Panc1 (cell line): Measurements from ENCODE around the gene HEBP2. TPM values are rescaled to one million over a fixed set of nuclear protein-coding genes. Genes with fewer than 3 reads are reported as not detected.

Experiments used
- ATAC-seq: fragments of 200-7000 bp; cut with Tn5 transposase; 2 replicates; pipeline ENCODE4 v1.9.1; 2020; ENCODE audit warnings: mild to moderate bottlenecking, moderate library complexity
- Bru-seq: library from RNA; stranded (reverse); fragments of 400-500 nt; gene quantifications from one replicate; lab custom pipeline; 2021; lab: Mats Ljungman, UMichigan
- BruChase-seq, 2 experiments: library from RNA; stranded (reverse); fragments of 400-500 nt; gene quantifications; one replicate each; lab custom pipeline; 2021; lab: Mats Ljungman, UMichigan
- BruUV-seq: library from RNA; stranded (reverse); fragments of 400-500 nt; replicated peaks from 2 replicates; lab custom pipeline; 2021; lab: Mats Ljungman, UMichigan
- CTCF ChIA-PET: fragments of 300-600 bp; sonication (Branson Sonifier 250); formaldehyde crosslinking; loops from one replicate; lab custom pipeline; 2022; ENCODE audit warnings: antibody characterized with exemption; lab: Charles Lee
- POLR2A ChIA-PET: fragments of 300-600 bp; sonication (Branson Sonifier 250); formaldehyde crosslinking; loops from one replicate; lab custom pipeline; 2022; ENCODE audit warnings: antibody characterized with exemption; lab: Charles Lee
- DNase-seq: peaks from one replicate; pipeline ENCODE4 v3.0.0-alpha.2; 2010; ENCODE audit warnings: low read depth, low spot score
- H3K27ac ChIP-seq: 2 replicates; pipeline ENCODE4 v1.5.1; 2011; ENCODE audit warnings: mild to moderate bottlenecking, low read length, inconsistent platforms
- H3K27me3 ChIP-seq: fragments of 200-500 bp; sonication (Bioruptor generic); 2 replicates; pipeline ENCODE4 v1.6.0; 2014; ENCODE audit warnings: low read length, inconsistent platforms; ENCODE audit not compliant: control insufficient read depth, insufficient read depth
- H3K36me3 ChIP-seq: fragments of 200-500 bp; sonication (Bioruptor generic); 2 replicates; pipeline ENCODE4 v1.5.1; 2014; ENCODE audit warnings: inconsistent platforms, mild to moderate bottlenecking, low read length, moderate library complexity; ENCODE audit not compliant: control insufficient read depth, insufficient read depth
- H3K4me1 ChIP-seq: 2 replicates; pipeline ENCODE4 v1.5.1; 2011; ENCODE audit warnings: inconsistent platforms, mild to moderate bottlenecking, low read length, moderate library complexity; ENCODE audit not compliant: control insufficient read depth, insufficient read depth
- H3K4me3 ChIP-seq, 2 experiments: 2 replicates each; pipeline ENCODE4 v1.5.1; 2011 to 2012; ENCODE audit warnings: low read depth in 2 of 2, low read length in 2 of 2, mild to moderate bottlenecking in 2 of 2, inconsistent platforms in 1 of 2, moderate library complexity in 1 of 2
- H3K9me3 ChIP-seq: fragments of 200-500 bp; sonication (Bioruptor generic); 2 replicates; pipeline ENCODE4 v1.5.1; 2014; ENCODE audit warnings: low read depth, mild to moderate bottlenecking, inconsistent platforms, low read length, moderate library complexity; ENCODE audit not compliant: control insufficient read depth, insufficient read depth
- CTCF ChIP-seq: fragments of 450-650 bp; IDR thresholded peaks from 2 replicates; pipeline ENCODE4 v1.5.1; 2017; ENCODE audit warnings: mild to moderate bottlenecking
- POLR2AphosphoS5 ChIP-seq: IDR thresholded peaks from 2 replicates; pipeline ENCODE4 v1.6.1; 2012; ENCODE audit warnings: mild to moderate bottlenecking, low read depth, low read length, moderate library complexity
- REST ChIP-seq, 2 experiments: IDR thresholded peaks; 2 replicates each; pipeline ENCODE4 v1.6.1; 2011 to 2012; ENCODE audit warnings: low read depth in 2 of 2, control low read depth in 1 of 2, low read length in 1 of 2, mild to moderate bottlenecking in 1 of 2, moderate library complexity in 1 of 2; ENCODE audit not compliant: insufficient read depth in 1 of 2
- SIN3A ChIP-seq: IDR thresholded peaks from 2 replicates; pipeline ENCODE4 v1.6.1; 2012; ENCODE audit warnings: low read depth, mild to moderate bottlenecking, low read length, moderate library complexity, borderline replicate concordance; ENCODE audit not compliant: insufficient read depth
- TCF7L2 ChIP-seq: IDR thresholded peaks from 2 replicates; pipeline ENCODE4 v1.6.1; 2011; ENCODE audit warnings: mild to moderate bottlenecking, low read depth, low read length, inconsistent platforms
- in situ Hi-C: cut with HindIII; loops from 2 replicates; pipeline ENCODE4 v1.10.0; 2016; ENCODE audit warnings: low sequenced_read_pairs, low pct_unique_long_range_greater_than_20kb
- intact Hi-C: fragments of 100-400 bp; cut with micrococcal nuclease; formaldehyde crosslinking; loops from one replicate; pipeline ENCODE4 v1.10.0; 2022; ENCODE audit not compliant: unreplicated experiment
- long read RNA-seq: library from polyadenylated mRNA; unstranded; transcript quantifications from one replicate; pipeline ENCODE4 v2.0.0, GENCODE V29; 2021; ENCODE audit not compliant: unreplicated experiment
- polyA plus RNA-seq: library from polyadenylated mRNA; unstranded; fragments of >200 nt; gene quantifications from one replicate; pipeline ENCODE4 v1.2.1, GENCODE V29; 2012; ENCODE audit warnings: missing spikeins; ENCODE audit not compliant: insufficient read length
- total RNA-seq: library from RNA; stranded (reverse); gene quantifications from one replicate; pipeline ENCODE4 v1.2.1, GENCODE V29; 2021; ENCODE audit not compliant: unreplicated experiment

Gene HEBP2
- total RNA-seq (48.1 TPM), Bru-seq, nascent RNA (percentile 64 among the genes with signal in this experiment), BruChase-seq, experiment 1, labeled RNA remaining after a 2-hour chase (percentile 71 among the genes with signal in this experiment), BruChase-seq, experiment 2, labeled RNA remaining after a 6-hour chase (percentile 73 among the genes with signal in this experiment)
- 75.8 TPM for polyA plus RNA-seq
- long read RNA-seq, full-length matches to known transcripts: 91 of 104 reads
- long read RNA-seq, partial matches to known transcripts: 6 of 104 reads
- long read RNA-seq, other reads (novel, unspliced or antisense): 7 of 104 reads

- in situ Hi-C loops: no loop called here
- CTCF ChIA-PET: interaction anchor here (0.7 kb wide), 2 partner anchors 287 to 402 kb away, joined by 3 read pairs; no protein-coding TSS in a partner anchor
Measured at GRCh38 chr6:138403801-138404665, at the start of gene HEBP2. Gene HEBP2, plus strand, starts transcription at chr6:138404223. Its CDS starts 273 bp downstream, at chr6:138404496.

More at GRCh38 chr6:138403801-138404665, at the start of gene HEBP2:
- H3K4me1 ChIP-seq: peaks cover 6% of the 10 kb centered on the region
- peaks cover 18% of the 10 kb centered on the region for H3K36me3 ChIP-seq
- POLR2A ChIA-PET: no interaction called here
- no peaks in the 10 kb centered on the region for H3K9me3 ChIP-seq
- ATAC-seq (peak; percentile 97), DNase-seq (peak; percentile 36)
- peak within 1 kb of the TSS; percentile 87 for H3K27ac ChIP-seq
- TF ChIP-seq CTCF: peak; percentile 89
- no peak for TF ChIP-seq REST (IDR thresholded peaks at IDR 0.05; ENCODE audit: insufficient read depth in 1 of 2, low read depth in 2 of 2, low read length in 1 of 2)
- TF ChIP-seq TCF7L2: peak; percentile 44; the same call in 1 of the 2 replicates
- peak; percentile 57 for TF ChIP-seq POLR2AphosphoS5
- TF ChIP-seq SIN3A: peak; percentile 51; the same call in 1 of the 2 replicates
- H3K4me3 ChIP-seq: peak within 1 kb of the TSS; percentile 79 to 92
- intact Hi-C loops: no loop called here
- H3K27me3 ChIP-seq: no peaks in the 10 kb centered on the region
- BruUV-seq: no TSS peak
